ENCODE results near the gene TRIM31.
"Not testable (repeated sequence)": the region's sequence is repeated elsewhere in the genome, so short reads cannot be mapped to it uniquely, and the experiment has no call there.

Gene TRIM31

GRCh38 chr6:30149234-30149633 lies 36.3 kb upstream of the TRIM31 start:
- no peak for DNase-seq (ENCODE audit: low spot score)
- no peak for FAIRE-seq

GRCh38 chr6:30147096-30147495 lies 34.2 kb upstream of the TRIM31 start:
- no peak for DNase-seq (ENCODE audit: low spot score)
- no peak for FAIRE-seq

GRCh38 chr6:30145818-30146217 lies 32.9 kb upstream of the TRIM31 start:
- FAIRE-seq (no peak), DNase-seq (ENCODE audit: low spot score) (no peak)

- FAIRE-seq (no peak), DNase-seq (ENCODE audit: low spot score) (no peak)
Measured at GRCh38 chr6:30144811-30145210, 31.9 kb upstream of the TRIM31 start.

- FAIRE-seq (no peak), DNase-seq (ENCODE audit: low spot score) (no peak)
Measured at GRCh38 chr6:30143780-30144179, 30.9 kb upstream of the TRIM31 start.

- DNase-seq (ENCODE audit: low spot score) (no peak), FAIRE-seq (no peak)
Measured at GRCh38 chr6:30142665-30143064, 29.8 kb upstream of the TRIM31 start.

- not testable (repeated sequence) for FAIRE-seq; DNase-seq (ENCODE audit: low spot score)
Measured at GRCh38 chr6:30140240-30140639, 27.4 kb upstream of the TRIM31 start.

GRCh38 chr6:30136570-30137286 lies 23.8 kb upstream of the TRIM31 start:
- FAIRE-seq (no peak), DNase-seq (ENCODE audit: low spot score) (no peak)

GRCh38 chr6:30135757-30136156 lies 22.9 kb upstream of the TRIM31 start, which contains the start of gene TRIM40:
Gene TRIM40, plus strand, starts transcription at chr6:30136140. Its CDS starts 897 bp downstream, at chr6:30137037.
- no peak for DNase-seq (ENCODE audit: low spot score)
- no peak for FAIRE-seq

GRCh38 chr6:30135147-30135546 lies 22.3 kb upstream of the TRIM31 start:
- DNase-seq (ENCODE audit: low spot score) (no peak), FAIRE-seq (no peak)

GRCh38 chr6:30131947-30132497 lies 19.1 kb upstream of the TRIM31 start:
- FAIRE-seq (no peak), DNase-seq (ENCODE audit: low spot score) (no peak)

GRCh38 chr6:30130887-30131862 lies 18.3 kb upstream of the TRIM31 start:
- peak; percentile 90 for DNase-seq (ENCODE audit: low spot score)
- peak; percentile 68 for FAIRE-seq

GRCh38 chr6:30130179-30130679 lies 17.3 kb upstream of the TRIM31 start:
- no peak for FAIRE-seq
- DNase-seq (ENCODE audit: low spot score) = no peak

GRCh38 chr6:30129265-30130178 lies 16.6 kb upstream of the TRIM31 start:
- no peak for DNase-seq (ENCODE audit: low spot score)
- FAIRE-seq = no peak

- FAIRE-seq (no peak), DNase-seq (ENCODE audit: low spot score) (no peak)
Measured at GRCh38 chr6:30127238-30128093, 14.6 kb upstream of the TRIM31 start.

GRCh38 chr6:30122515-30122914 lies 9.6 kb upstream of the TRIM31 start:
- FAIRE-seq (no peak), DNase-seq (ENCODE audit: low spot score) (no peak)

- FAIRE-seq = no peak
Measured at GRCh38 chr6:30121446-30122366, 8.8 kb upstream of the TRIM31 start.

GRCh38 chr6:30118691-30119090 lies 5.8 kb upstream of the TRIM31 start:
- DNase-seq (ENCODE audit: low spot score); FAIRE-seq: not testable (repeated sequence)

More at GRCh38 chr6:30121446-30122366, 8.8 kb upstream of the TRIM31 start:
- no peak for DNase-seq (ENCODE audit: low spot score)

- DNase-seq (ENCODE audit: low spot score) (no peak), FAIRE-seq (no peak)
Measured at GRCh38 chr6:30116724-30117123, 3.8 kb upstream of the TRIM31 start.

Measured in urothelium cell line (cell line).